GM12891 (cell line): ENCODE results near the gene USP36.
"Not testable (repeated sequence)": the region's sequence is repeated elsewhere in the genome, so short reads cannot be mapped to it uniquely, and the experiment has no call there.

Experiments used
- DNase-seq: peaks from one replicate; pipeline ENCODE4 v3.0.0; 2011; ENCODE audit warnings: low spot score; ENCODE audit not compliant: insufficient read length
- FAIRE-seq: peaks from 2 replicates; lab custom pipeline; 2011; peaks lifted over from hg19 to GRCh38; lab: Jason Lieb, UNC
- PAX5 ChIP-seq: IDR thresholded peaks from 2 replicates; pipeline ENCODE4 v1.6.1; 2011; ENCODE audit warnings: low read length, moderate library complexity, mild to moderate bottlenecking; ENCODE audit not compliant: insufficient read depth, severe bottlenecking
- POLR2A ChIP-seq: IDR thresholded peaks from 2 replicates; pipeline ENCODE4 v1.6.1; 2011; ENCODE audit warnings: low read depth, low read length, control low read depth
- POLR2AphosphoS5 ChIP-seq: IDR thresholded peaks from 2 replicates; pipeline ENCODE4 v1.6.1; 2011; ENCODE audit warnings: low read depth, low read length, control low read depth
- POU2F2 ChIP-seq: IDR thresholded peaks from 2 replicates; pipeline ENCODE4 v1.6.1; 2011; ENCODE audit warnings: low read depth, mild to moderate bottlenecking, control low read depth, low read length, moderate library complexity
- SPI1 ChIP-seq: IDR thresholded peaks from 2 replicates; pipeline ENCODE4 v1.6.1; 2011; ENCODE audit warnings: low read depth, low read length, control low read depth
- TAF1 ChIP-seq: IDR thresholded peaks from 2 replicates; pipeline ENCODE4 v1.6.1; 2011; ENCODE audit warnings: low read depth, low read length, control low read depth

USP36 gene

GRCh38 chr17:78785011-78785662, 55.5 kb downstream of the USP36 start:
- DNase-seq (no peak), FAIRE-seq (no peak)
- TF ChIP-seq POU2F2 (no peak), SPI1 (no peak), PAX5 (no peak), TAF1 (no peak), POLR2AphosphoS5 (no peak), POLR2A (no peak)

GRCh38 chr17:78784352-78784751, 56.3 kb downstream of the USP36 start:
- DNase-seq: no peak

GRCh38 chr17:78783711-78784324, 56.8 kb downstream of the USP36 start:
- no peak for FAIRE-seq
- TF ChIP-seq TAF1 (no peak), SPI1 (no peak), POLR2AphosphoS5 (no peak), POU2F2 (no peak), PAX5 (no peak), POLR2A (no peak)
- no peak for DNase-seq

More at GRCh38 chr17:78784352-78784751, 56.3 kb downstream of the USP36 start:
- TF ChIP-seq PAX5: no peak
- TF ChIP-seq POU2F2: no peak
- no peak for TF ChIP-seq TAF1
- TF ChIP-seq POLR2A: no peak
- no peak for TF ChIP-seq POLR2AphosphoS5
- TF ChIP-seq SPI1: no peak
- FAIRE-seq: no peak

- DNase-seq: no peak
- no peak for FAIRE-seq
- TF ChIP-seq TAF1 (0 out of 2 replicates have a peak, but pooled peaks have one; percentile 22), POLR2A (no peak; the same call in 1 of the 2 replicates)
Observed at GRCh38 chr17:78781893-78782304, 58.7 kb downstream of the USP36 start, which contains the start of gene CYTH1. Gene CYTH1, minus strand, starts transcription at chr17:78782273. Its CDS starts 50 bp downstream, at chr17:78782223.

GRCh38 chr17:78781104-78781892, 59.3 kb downstream of the USP36 start:
- TF ChIP-seq SPI1: no peak
- peak; percentile 43; the same call in 1 of the 2 replicates for TF ChIP-seq POLR2AphosphoS5
- no peak for TF ChIP-seq POU2F2
- TF ChIP-seq TAF1: peak; percentile 53; the same call in 1 of the 2 replicates
- TF ChIP-seq POLR2A: no peak; the same call in 1 of the 2 replicates
- no peak for TF ChIP-seq PAX5
- no peak for DNase-seq
- FAIRE-seq: no peak

GRCh38 chr17:78780335-78780734, 60.3 kb downstream of the USP36 start:
- FAIRE-seq: no peak
- no peak for TF ChIP-seq PAX5
- no peak for TF ChIP-seq TAF1
- 0 out of 2 replicates have a peak, but pooled peaks have one; percentile 15 for TF ChIP-seq POLR2A
- DNase-seq: no peak

GRCh38 chr17:78779850-78780249, 60.8 kb downstream of the USP36 start:
- TF ChIP-seq POLR2AphosphoS5: peak; percentile 26
- no peak for TF ChIP-seq POU2F2
- peak; percentile 68; the same call in 1 of the 2 replicates for TF ChIP-seq TAF1
- TF ChIP-seq SPI1: no peak
- TF ChIP-seq POLR2A: peak; percentile 43; the same call in 1 of the 2 replicates
- no peak for DNase-seq
- FAIRE-seq: peak; percentile 83

GRCh38 chr17:78779286-78779651, 61.3 kb downstream of the USP36 start:
- FAIRE-seq, DNase-seq: not testable (repeated sequence)

GRCh38 chr17:78777881-78778280, 62.7 kb downstream of the USP36 start:
- DNase-seq (no peak), FAIRE-seq (no peak)
- TF ChIP-seq TAF1: no peak
- no peak for TF ChIP-seq POLR2A
- TF ChIP-seq PAX5: no peak
- no peak for TF ChIP-seq POU2F2
- TF ChIP-seq SPI1: no peak
- TF ChIP-seq POLR2AphosphoS5: no peak

GRCh38 chr17:78774956-78775571, 65.5 kb downstream of the USP36 start:
- FAIRE-seq (peak; percentile 90), DNase-seq (no peak)
- TF ChIP-seq POU2F2: no peak
- peak; percentile 73; the same call in 1 of the 2 replicates for TF ChIP-seq TAF1
- peak; percentile 91 for TF ChIP-seq POLR2A
- no peak for TF ChIP-seq SPI1
- TF ChIP-seq PAX5: peak; percentile 1
- TF ChIP-seq POLR2AphosphoS5: peak; percentile 90
